Transverse colon (tissue), 3 donors: ENCODE results near the gene UQCC5.

Experiments
- POLR2A ChIP-seq: fragments of 450-650 bp; IDR thresholded peaks from one replicate; pipeline ENCODE4 v1.6.1; 2016; ENCODE audit warnings: antibody characterized with exemption, mild to moderate bottlenecking, moderate library complexity
- TF ChIP-seq, protein P1 (sequence below), 5 experiments: fragments of 200-600 bp in 3 of 5; fragments of 450-650 bp in 2 of 5; sonication (generic) in 3 of 5; IDR thresholded peaks; 1 replicate in 2 of 5; 2 replicates in 3 of 5; pipeline ENCODE4 v1.5.1; 2016 to 2017; ENCODE audit warnings: antibody characterized with exemption in 5 of 5, inconsistent platforms in 3 of 5, mild to moderate bottlenecking in 2 of 5, moderate library complexity in 1 of 5

DNA sequence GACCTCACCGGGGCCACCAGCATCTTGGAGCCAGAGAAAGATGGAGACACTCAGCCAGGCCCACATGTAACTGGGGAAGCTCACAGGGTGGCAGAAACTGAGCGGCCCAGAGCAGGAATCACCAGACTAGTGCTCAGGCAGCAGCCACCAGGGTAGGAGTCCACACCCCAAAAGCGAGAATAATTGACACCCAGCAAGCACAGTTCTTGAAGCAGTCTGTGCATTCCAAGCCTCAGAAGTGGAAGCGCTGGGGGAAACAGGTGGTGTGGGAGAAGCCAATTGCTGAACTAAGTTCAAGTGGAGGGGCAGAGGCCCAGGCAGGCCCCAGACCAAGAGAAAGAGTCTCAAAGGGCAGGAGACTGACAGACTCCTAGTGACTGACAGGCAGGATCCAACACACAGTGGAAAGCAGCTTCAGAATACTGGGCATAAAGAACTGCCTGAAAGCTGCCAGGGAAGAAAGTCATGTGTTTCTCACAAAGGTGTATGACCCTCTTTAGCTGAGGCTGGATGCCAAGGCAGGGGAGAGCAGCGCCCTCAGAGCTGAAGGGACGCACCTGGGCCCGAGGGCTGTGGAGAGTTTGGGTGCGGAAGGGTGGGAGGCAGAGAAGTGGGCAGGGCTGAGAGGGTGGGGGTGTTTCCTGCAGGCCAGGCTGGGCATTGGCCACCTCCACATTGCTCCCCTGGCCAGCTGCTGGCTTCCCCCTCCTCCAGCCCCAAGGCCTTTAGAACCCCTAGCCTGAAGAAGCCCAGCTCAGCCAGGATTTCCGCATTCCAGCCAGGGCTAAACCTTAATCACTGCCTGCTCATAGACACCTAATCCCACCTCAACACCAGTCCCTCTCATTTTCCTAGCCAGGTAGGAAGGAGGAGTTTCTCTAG is 10.5 kb upstream of the UQCC5 start:
- TF ChIP-seq, protein P1, sequence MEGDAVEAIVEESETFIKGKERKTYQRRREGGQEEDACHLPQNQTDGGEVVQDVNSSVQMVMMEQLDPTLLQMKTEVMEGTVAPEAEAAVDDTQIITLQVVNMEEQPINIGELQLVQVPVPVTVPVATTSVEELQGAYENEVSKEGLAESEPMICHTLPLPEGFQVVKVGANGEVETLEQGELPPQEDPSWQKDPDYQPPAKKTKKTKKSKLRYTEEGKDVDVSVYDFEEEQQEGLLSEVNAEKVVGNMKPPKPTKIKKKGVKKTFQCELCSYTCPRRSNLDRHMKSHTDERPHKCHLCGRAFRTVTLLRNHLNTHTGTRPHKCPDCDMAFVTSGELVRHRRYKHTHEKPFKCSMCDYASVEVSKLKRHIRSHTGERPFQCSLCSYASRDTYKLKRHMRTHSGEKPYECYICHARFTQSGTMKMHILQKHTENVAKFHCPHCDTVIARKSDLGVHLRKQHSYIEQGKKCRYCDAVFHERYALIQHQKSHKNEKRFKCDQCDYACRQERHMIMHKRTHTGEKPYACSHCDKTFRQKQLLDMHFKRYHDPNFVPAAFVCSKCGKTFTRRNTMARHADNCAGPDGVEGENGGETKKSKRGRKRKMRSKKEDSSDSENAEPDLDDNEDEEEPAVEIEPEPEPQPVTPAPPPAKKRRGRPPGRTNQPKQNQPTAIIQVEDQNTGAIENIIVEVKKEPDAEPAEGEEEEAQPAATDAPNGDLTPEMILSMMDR (IDR thresholded peaks at IDR 0.05) = no peak
- no peak for TF ChIP-seq POLR2A
